A673 (cell line): ENCODE results near the gene PTGER4. TPM values are rescaled to one million over a fixed set of nuclear protein-coding genes. Genes with fewer than 3 reads are reported as not detected.

Source experiments
- Bru-seq: library from RNA; stranded (reverse); fragments of 400-500 nt; gene quantifications from one replicate; lab custom pipeline; 2021; lab: Mats Ljungman, UMichigan
- BruChase-seq, 2 experiments: library from RNA; stranded (reverse); fragments of 400-500 nt; gene quantifications; one replicate each; lab custom pipeline; 2021; lab: Mats Ljungman, UMichigan
- BruUV-seq: library from RNA; stranded (reverse); fragments of 400-500 nt; replicated peaks from 2 replicates; lab custom pipeline; 2021; lab: Mats Ljungman, UMichigan
- CTCF ChIA-PET: fragments of 300-600 bp; sonication (Branson Sonifier 250); formaldehyde crosslinking; loops from one replicate; lab custom pipeline; 2022; ENCODE audit warnings: antibody characterized with exemption; lab: Charles Lee
- POLR2A ChIA-PET: fragments of 300-600 bp; sonication (Branson Sonifier 250); formaldehyde crosslinking; loops from one replicate; lab custom pipeline; 2022; ENCODE audit warnings: antibody characterized with exemption; ENCODE audit not compliant: low non-redundant PET; lab: Charles Lee
- DNase-seq: peaks from one replicate; pipeline ENCODE4 v3.0.0-alpha.2; 2015; ENCODE audit warnings: low spot score
- H3K27ac ChIP-seq: fragments of 200-600 bp; sonication (generic); 2 replicates; pipeline ENCODE4 v1.5.1; 2016; ENCODE audit warnings: mixed run types, low read depth, mild to moderate bottlenecking, mixed read lengths, antibody characterized with exemption, low read length; ENCODE audit not compliant: poor library complexity, severe bottlenecking
- H3K27me3 ChIP-seq: fragments of 200-600 bp; sonication (generic); replicated peaks from 2 replicates; pipeline ENCODE4 v1.6.1; 2017; ENCODE audit warnings: mixed run types, low read depth, mild to moderate bottlenecking, mixed read lengths, antibody characterized with exemption, low read length; ENCODE audit not compliant: insufficient read depth, poor library complexity
- H3K36me3 ChIP-seq: fragments of 200-600 bp; sonication (generic); 2 replicates; pipeline ENCODE4 v1.6.1; 2016; ENCODE audit warnings: mixed run types, mild to moderate bottlenecking, mixed read lengths, antibody characterized with exemption, low read length; ENCODE audit not compliant: insufficient read depth, poor library complexity, severe bottlenecking
- H3K4me1 ChIP-seq: fragments of 200-600 bp; sonication (generic); 2 replicates; pipeline ENCODE4 v1.6.1; 2017; ENCODE audit warnings: mixed run types, mild to moderate bottlenecking, mixed read lengths, antibody characterized with exemption, low read length; ENCODE audit not compliant: insufficient read depth, poor library complexity, severe bottlenecking
- H3K4me3 ChIP-seq: fragments of 200-600 bp; sonication (generic); 2 replicates; pipeline ENCODE4 v1.5.1; 2016; ENCODE audit warnings: low read depth, mixed run types, mild to moderate bottlenecking, mixed read lengths, low read length; ENCODE audit not compliant: poor library complexity, severe bottlenecking
- H3K9me3 ChIP-seq: fragments of 200-600 bp; sonication (generic); 2 replicates; pipeline ENCODE4 v1.6.1; 2016; ENCODE audit warnings: mixed run types, low read depth, mild to moderate bottlenecking, mixed read lengths, antibody characterized with exemption, low read length; ENCODE audit not compliant: poor library complexity, severe bottlenecking
- CTCF ChIP-seq: fragments of 300-800, 200-600 bp; sonication (generic); conservative IDR thresholded peaks from 2 replicates; pipeline ENCODE4 v1.5.1; 2017; ENCODE audit warnings: low read depth, mild to moderate bottlenecking, antibody characterized with exemption, low read length, moderate library complexity, mixed read lengths
- EZH2 ChIP-seq: fragments of 200-600 bp; sonication (generic); IDR thresholded peaks from 2 replicates; pipeline ENCODE4 v1.6.1; 2017; ENCODE audit warnings: borderline replicate concordance, low read depth, mild to moderate bottlenecking, mixed read lengths, antibody characterized with exemption, low read length; ENCODE audit not compliant: poor library complexity, severe bottlenecking
- intact Hi-C: fragments of 100-400 bp; cut with micrococcal nuclease; formaldehyde crosslinking; loops from one replicate; pipeline ENCODE4 v1.10.0; 2022; ENCODE audit not compliant: unreplicated experiment
- long read RNA-seq: library from polyadenylated mRNA; stranded (forward); transcript quantifications from one replicate; pipeline ENCODE4 v2.0.0, GENCODE V29; 2022
- total RNA-seq: library from RNA; stranded (reverse); gene quantifications from 2 replicates; pipeline ENCODE4 v1.2.3, GENCODE V29; 2021

Gene PTGER4
- total RNA-seq (2.1 and 2.5 TPM in 2 replicates), Bru-seq, nascent RNA (percentile 48 among the genes with signal in this experiment), BruChase-seq, experiment 1, labeled RNA remaining after a 2-hour chase (percentile 37 among the genes with signal in this experiment), BruChase-seq, experiment 2, labeled RNA remaining after a 6-hour chase (percentile 26 among the genes with signal in this experiment)
- long read RNA-seq, partial matches to known transcripts: 0 of 4 reads
- long read RNA-seq, other reads (novel, unspliced or antisense): 0 of 4 reads

- BruUV-seq: TSS peak; percentile 48
- intact Hi-C loops: loop anchor here (10.0 kb wide), 2 partner anchors 295 to 515 kb away; no protein-coding TSS in a partner anchor
- peaks cover 11% of the 10 kb centered on the region for H3K27me3 ChIP-seq
- POLR2A ChIA-PET: no interaction called here
- DNase-seq: peak; percentile 4
- H3K4me1 ChIP-seq: peaks cover 26% of the 10 kb centered on the region
- H3K27ac ChIP-seq: peak within 1 kb of the TSS; percentile 87
- H3K4me3 ChIP-seq: peak within 1 kb of the TSS; percentile 65
- no peaks in the 10 kb centered on the region for H3K36me3 ChIP-seq
- no peak for TF ChIP-seq EZH2
- TF ChIP-seq CTCF: no peak
- CTCF ChIA-PET: interaction anchor here (0.5 to 0.9 kb wide), 3 partner anchors 292 to 731 kb away, joined by 4 to 6 read pairs (median 5); no protein-coding TSS in a partner anchor
- no peaks in the 10 kb centered on the region for H3K9me3 ChIP-seq
Measured at GRCh38 chr5:40679913-40680681, at the start of gene PTGER4. Gene PTGER4, plus strand, starts transcription at chr5:40679915. Its CDS starts 1,079 bp downstream, at chr5:40680994.

GRCh38 chr5:40630126-40630525, 49.6 kb upstream of the PTGER4 start:
- intact Hi-C loops: no loop called here
- BruUV-seq: no TSS peak
- Histone ChIP-seq H3K9me3 (no peaks in the 10 kb centered on the region), H3K4me3 (no peak overlapping the region), H3K27me3 (no peaks in the 10 kb centered on the region), H3K4me1 (no peaks in the 10 kb centered on the region), H3K27ac (no peak overlapping the region), H3K36me3 (no peaks in the 10 kb centered on the region)
- CTCF ChIA-PET: no interaction called here
- TF ChIP-seq CTCF: no peak
- no peak for TF ChIP-seq EZH2
- POLR2A ChIA-PET: no interaction called here
- no peak for DNase-seq

- intact Hi-C loops: no loop called here
- Histone ChIP-seq H3K4me3 (no peak overlapping the region), H3K27ac (no peak overlapping the region), H3K9me3 (no peaks in the 10 kb centered on the region), H3K36me3 (no peaks in the 10 kb centered on the region), H3K27me3 (no peaks in the 10 kb centered on the region), H3K4me1 (no peaks in the 10 kb centered on the region)
- TF ChIP-seq CTCF (no peak), EZH2 (no peak)
- POLR2A ChIA-PET: no interaction called here
- DNase-seq: no peak
- CTCF ChIA-PET: no interaction called here
- BruUV-seq: no TSS peak
Measured at GRCh38 chr5:40631236-40631635, 48.5 kb upstream of the PTGER4 start.
